ENCODE results near the gene TCF4.

- no peak for TF ChIP-seq CTCF (IDR thresholded peaks at IDR 0.05; ENCODE audit: low read length)
- no peak for TF ChIP-seq EZH2 (optimal IDR thresholded peaks at IDR 0.05; ENCODE audit: low read depth, low read length)
Measured at GRCh38 chr18:55473058-55473457, 114.9 kb downstream of the TCF4 start.
